Thymus (tissue), 11 donors: Measurements from ENCODE around the gene NSMF. TPM values are rescaled to one million over a fixed set of nuclear protein-coding genes. Genes with fewer than 3 reads are reported as not detected.

Experiments
- DNase-seq, 9 donors: peaks; one replicate each; pipeline ENCODE4 v3.0.0-alpha.2; 2013; ENCODE audit warnings: low spot score in 9 of 9, low read depth in 6 of 9, missing footprints in 1 of 9
- H3K27ac ChIP-seq, 2 donors: one replicate each; pipeline ENCODE4 v1.5.1; 2013; ENCODE audit warnings: control low read depth in 1 of 2, low read depth in 1 of 2, low read length in 1 of 2, mild to moderate bottlenecking in 1 of 2, moderate library complexity in 1 of 2
- H3K27me3 ChIP-seq, 2 donors: one replicate each; pipeline ENCODE4 v1.5.1; 2013; ENCODE audit warnings: low read length in 1 of 2; ENCODE audit not compliant: control insufficient read depth in 2 of 2, insufficient read depth in 1 of 2
- H3K36me3 ChIP-seq, 2 donors: one replicate each; pipeline ENCODE4 v1.5.1; 2013; ENCODE audit warnings: low read length in 1 of 2, mild to moderate bottlenecking in 1 of 2, moderate library complexity in 1 of 2; ENCODE audit not compliant: control insufficient read depth in 2 of 2, insufficient read depth in 2 of 2
- H3K4me1 ChIP-seq, 2 donors: one replicate each; pipeline ENCODE4 v1.5.1; 2013; ENCODE audit warnings: low read length in 2 of 2; ENCODE audit not compliant: control insufficient read depth in 2 of 2, insufficient read depth in 2 of 2
- H3K4me3 ChIP-seq, 2 donors: one replicate each; pipeline ENCODE4 v1.5.1; 2013; ENCODE audit warnings: low read length in 2 of 2, control low read depth in 1 of 2, mild to moderate bottlenecking in 1 of 2
- H3K9me3 ChIP-seq, 2 donors: one replicate each; pipeline ENCODE4 v1.5.1; 2013; ENCODE audit warnings: low read length in 1 of 2, mild to moderate bottlenecking in 1 of 2; ENCODE audit not compliant: control insufficient read depth in 2 of 2, insufficient read depth in 1 of 2
- WGBS: extraction: QIAGEN DNeasy Blood & Tissue Kit; methylation state at CpG from one replicate; pipeline ENCODE4 v1.1.7; 2013; 5-methylcytosine and 5-hydroxymethylcytosine counted together
- polyA plus RNA-seq: library from polyadenylated mRNA; stranded (reverse); fragments of 200-250 nt; gene quantifications from one replicate; pipeline ENCODE4 v1.2.3, GENCODE V29; 2013
- total RNA-seq: library from RNA; stranded (reverse); fragments of 120-200 nt; gene quantifications from one replicate; pipeline ENCODE4 v1.2.4, GENCODE V29; 2013
- donor health status: healthy.

The NSMF gene
- total and polyA plus RNA-seq, 2 donors: 14.9 to 77.6 TPM

DNA sequence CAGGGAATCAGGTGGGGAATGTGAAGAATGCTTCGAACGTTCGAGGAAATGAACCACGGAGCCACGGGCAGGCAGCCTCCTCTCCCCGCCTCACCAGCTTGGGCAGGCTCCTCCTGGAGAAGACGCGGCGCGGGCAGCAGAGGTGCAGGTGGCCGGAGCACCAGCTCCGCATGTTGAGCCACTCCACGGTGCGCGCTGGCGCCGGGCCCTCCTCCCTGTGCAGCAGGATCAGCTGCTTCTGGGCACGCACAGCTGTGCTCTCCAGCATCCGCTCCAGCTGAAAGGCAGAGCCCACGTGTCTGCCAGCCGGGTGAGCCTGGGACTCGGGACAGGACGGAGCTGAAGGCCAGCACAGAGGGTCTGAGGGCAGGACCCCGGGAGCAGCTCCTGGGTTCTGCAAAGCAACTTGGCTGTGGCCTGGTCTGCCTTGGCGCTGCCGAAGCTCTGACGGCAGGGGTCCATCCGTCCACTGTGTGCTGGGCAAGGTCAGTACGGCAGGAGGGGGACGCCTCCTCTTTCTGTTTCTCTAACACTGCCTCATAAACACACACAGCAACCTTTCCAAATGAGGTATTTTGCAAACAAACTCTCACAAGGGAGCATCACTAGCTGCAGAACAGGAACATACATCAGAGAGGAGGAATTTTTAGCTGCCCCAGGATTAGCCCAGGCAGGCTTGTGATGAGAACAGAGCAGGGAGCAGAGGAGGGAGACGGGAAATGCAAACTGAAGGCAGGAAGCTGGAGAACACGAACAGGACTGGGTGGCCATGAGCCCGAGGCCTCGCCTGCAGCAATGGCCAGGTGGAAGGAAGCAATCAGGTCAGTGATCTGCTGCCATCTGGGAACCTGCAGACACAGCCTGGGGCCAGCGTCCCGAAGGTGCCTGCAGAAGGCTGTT is 20.1 kb upstream of the NSMF start:
- no peak for DNase-seq
- peaks cover 2 to 19% of the 10 kb centered on the region in 2 donors for H3K9me3 ChIP-seq
- H3K27me3 ChIP-seq: peaks cover 0 to 8% of the 10 kb centered on the region in 2 donors
- no peak overlapping the region for H3K27ac ChIP-seq
- H3K4me3 ChIP-seq: no peak overlapping the region
- H3K4me1 ChIP-seq: peaks cover 0 to 3% of the 10 kb centered on the region in 2 donors
- WGBS: 96% methylated on average over 36 of the region's 36 CpGs
- no peaks in the 10 kb centered on the region for H3K36me3 ChIP-seq

DNA sequence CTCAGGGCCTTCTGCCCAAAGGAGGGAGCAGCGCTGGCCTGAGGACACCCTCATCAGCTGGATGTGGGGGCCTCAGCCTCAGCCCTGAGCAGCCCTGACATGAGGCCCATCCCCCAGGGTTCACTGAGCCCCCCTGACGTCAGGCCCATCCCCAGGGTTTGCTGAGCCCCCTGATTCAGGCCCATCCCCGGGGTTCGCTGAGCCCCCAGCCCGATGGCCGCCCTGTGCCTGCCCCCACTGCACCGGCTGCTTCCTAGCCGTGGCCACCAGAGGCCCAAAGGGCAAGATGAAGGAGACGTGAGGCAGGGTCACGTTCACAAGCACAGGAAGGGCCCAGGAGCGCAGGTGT is 19.5 kb upstream of the NSMF start:
- H3K27ac ChIP-seq: no peak overlapping the region

DNA sequence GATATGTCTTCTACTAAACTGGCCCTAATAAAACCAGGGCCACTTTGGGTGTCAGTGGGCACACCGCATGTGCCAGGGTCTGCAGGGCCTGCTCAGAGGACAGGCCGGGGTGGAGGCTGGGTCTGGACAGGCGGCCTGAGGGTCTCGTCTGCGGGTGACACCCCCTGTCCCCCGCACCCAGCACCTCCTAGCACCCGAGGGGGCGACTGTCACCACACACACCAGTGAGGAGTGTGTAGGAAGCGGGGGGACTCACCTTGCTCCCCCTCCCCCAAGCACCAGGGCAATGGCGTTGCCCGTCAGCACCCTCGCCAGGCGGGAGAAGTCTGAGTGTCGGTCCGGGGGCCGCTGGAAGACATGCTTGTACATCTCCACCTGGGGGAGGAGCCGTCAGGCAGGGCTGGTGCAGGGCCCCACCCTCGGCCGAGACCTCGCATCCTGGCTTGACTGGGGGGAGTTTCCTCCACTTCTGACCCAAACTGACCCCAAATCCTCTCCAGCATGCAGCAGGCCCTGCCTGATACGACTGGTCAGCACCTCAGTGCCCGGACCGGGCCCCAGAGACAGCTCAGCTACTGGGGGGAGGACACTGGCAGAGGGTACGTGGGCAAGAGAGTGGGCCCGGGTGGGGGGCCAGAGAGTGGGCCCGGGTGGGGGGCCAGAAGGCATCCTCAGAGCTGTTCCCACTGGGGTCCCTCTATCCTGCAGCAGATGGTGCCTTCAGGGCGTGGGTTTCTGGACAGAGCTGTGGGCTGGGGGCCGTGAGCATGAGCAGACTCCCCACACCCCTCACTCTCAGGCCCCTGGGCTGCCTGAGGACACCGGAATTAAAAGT is 18.9 kb upstream of the NSMF start:
- WGBS: 96% methylated on average over 29 of the region's 29 CpGs
- Histone ChIP-seq H3K27ac (no peak overlapping the region), H3K27me3 (peaks cover 0 to 8% of the 10 kb centered on the region in 2 donors), H3K4me1 (peaks cover 0 to 3% of the 10 kb centered on the region in 2 donors), H3K4me3 (no peak overlapping the region), H3K36me3 (no peaks in the 10 kb centered on the region), H3K9me3 (peaks cover 3 to 25% of the 10 kb centered on the region in 2 donors)
- no peak for DNase-seq

More for the DNA sequence above, 19.5 kb upstream of the NSMF start:
- peaks cover 3 to 24% of the 10 kb centered on the region in 2 donors for H3K9me3 ChIP-seq
- peaks cover 0 to 8% of the 10 kb centered on the region in 2 donors for H3K27me3 ChIP-seq
- H3K4me3 ChIP-seq: no peak overlapping the region
- 93% methylated on average over 11 of the region's 11 CpGs for WGBS
- no peaks in the 10 kb centered on the region for H3K36me3 ChIP-seq
- DNase-seq: no peak
- peaks cover 0 to 3% of the 10 kb centered on the region in 2 donors for H3K4me1 ChIP-seq

DNA sequence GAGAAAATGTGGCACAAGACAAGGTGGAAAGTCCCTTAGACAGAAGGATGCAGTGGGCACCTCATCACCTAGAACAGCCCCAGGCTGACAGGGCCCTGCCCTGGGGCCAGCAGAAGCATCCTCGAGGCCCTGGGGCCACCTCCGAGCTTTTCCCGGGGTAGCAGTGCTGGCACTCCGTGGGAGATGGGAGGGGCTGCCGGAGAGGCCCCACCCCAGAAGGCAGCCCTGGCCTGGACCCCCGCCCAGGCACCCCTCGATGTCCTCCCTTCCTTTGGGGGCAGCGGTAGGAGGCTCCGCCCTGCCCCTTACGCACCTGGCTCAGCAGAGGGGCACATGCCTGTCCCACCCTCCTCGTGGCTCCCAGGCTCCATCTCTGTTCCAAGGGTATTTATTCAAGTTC is 17.7 kb upstream of the NSMF start:
- no peak overlapping the region for H3K27ac ChIP-seq
- no peak overlapping the region for H3K4me3 ChIP-seq
- no peak for DNase-seq
- H3K4me1 ChIP-seq: peaks cover 0 to under 1% of the 10 kb centered on the region in 2 donors
- H3K36me3 ChIP-seq: no peaks in the 10 kb centered on the region
- 96% methylated on average over 11 of the region's 11 CpGs for WGBS
- H3K9me3 ChIP-seq: peaks cover 3 to 29% of the 10 kb centered on the region in 2 donors
- peaks cover 0 to 4% of the 10 kb centered on the region in 2 donors for H3K27me3 ChIP-seq

DNA sequence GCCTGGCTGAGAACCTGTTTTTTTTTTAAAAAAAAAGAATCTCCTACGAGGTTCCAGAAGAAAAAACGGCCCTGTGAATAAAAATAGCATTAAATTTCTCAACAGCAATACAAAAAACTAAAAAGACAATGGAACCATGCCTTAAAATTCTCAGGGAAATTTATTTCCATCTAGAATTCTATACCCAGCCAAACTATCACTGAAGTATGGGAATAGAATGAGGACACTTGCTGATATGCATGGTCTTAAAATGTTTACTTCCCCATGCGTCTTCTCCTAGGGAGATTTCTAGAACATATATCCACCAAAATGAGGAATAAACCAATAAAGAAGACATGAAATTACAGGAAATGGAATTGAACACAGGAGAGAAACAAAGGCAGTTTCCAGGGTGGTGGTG is 16.5 kb upstream of the NSMF start:
- Histone ChIP-seq H3K4me1 (peaks cover 0 to 3% of the 10 kb centered on the region in 2 donors), H3K27ac (no peak overlapping the region), H3K4me3 (no peak overlapping the region), H3K27me3 (peaks cover 0 to 5% of the 10 kb centered on the region in 2 donors), H3K9me3 (peaks cover 3 to 29% of the 10 kb centered on the region in 2 donors), H3K36me3 (no peaks in the 10 kb centered on the region)
- 93% methylated on average over 3 of the region's 3 CpGs for WGBS
- DNase-seq: no peak

DNA sequence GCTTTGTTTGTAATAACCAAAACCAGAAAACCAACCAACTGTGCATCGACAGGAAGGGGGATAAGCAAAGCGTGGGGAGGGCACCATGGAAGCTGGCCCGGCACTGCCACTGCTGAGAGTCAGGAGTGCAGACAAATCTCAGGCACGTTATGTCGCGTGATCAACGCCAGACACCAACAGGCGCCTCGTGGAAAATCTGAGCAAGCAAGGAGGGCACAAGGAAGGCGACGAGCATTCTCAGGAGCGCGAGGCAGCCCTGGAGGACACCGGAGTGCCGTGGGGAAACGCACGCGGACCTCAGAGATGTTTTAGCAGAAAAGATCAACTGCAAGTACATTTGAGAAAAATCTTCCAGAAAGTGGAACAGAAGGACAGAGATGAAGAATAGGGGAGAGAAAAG is 15.1 kb upstream of the NSMF start:
- Histone ChIP-seq H3K9me3 (peaks cover 3 to 29% of the 10 kb centered on the region in 2 donors), H3K36me3 (no peaks in the 10 kb centered on the region), H3K4me1 (peaks cover 0 to 4% of the 10 kb centered on the region in 2 donors), H3K27ac (no peak overlapping the region), H3K27me3 (peaks cover 3 to 5% of the 10 kb centered on the region in 2 donors), H3K4me3 (no peak overlapping the region)
- 97% methylated on average over 18 of the region's 18 CpGs for WGBS
- no peak for DNase-seq

DNA sequence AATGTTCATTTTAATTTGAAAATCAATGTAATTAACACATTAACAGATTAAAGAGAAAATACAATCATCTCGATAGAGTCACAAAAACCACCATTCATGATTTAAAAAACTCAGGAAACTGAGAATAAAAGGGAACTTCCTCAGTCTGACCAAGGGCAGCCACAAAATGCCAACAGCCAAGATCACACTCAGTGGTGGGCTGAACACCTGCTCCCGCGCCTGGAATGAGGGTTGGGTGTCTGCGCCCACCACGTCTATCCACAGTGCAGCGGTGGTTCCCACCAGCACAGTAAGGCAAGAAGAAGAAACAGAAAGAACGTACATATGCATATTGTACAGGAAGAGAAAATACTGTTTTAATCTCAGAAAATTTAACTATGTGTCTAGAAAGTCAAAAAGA is 11.7 kb upstream of the NSMF start:
- Histone ChIP-seq H3K9me3 (peaks cover 1 to 21% of the 10 kb centered on the region in 2 donors), H3K4me3 (no peak overlapping the region), H3K36me3 (no peaks in the 10 kb centered on the region), H3K27ac (no peak overlapping the region), H3K4me1 (peaks cover 0 to 4% of the 10 kb centered on the region in 2 donors), H3K27me3 (peaks cover 9% of the 10 kb centered on the region in 2 donors)
- peak in 1 of 9 donors; percentile 37 for DNase-seq
- whole genome bisulfite sequencing: 4% methylated on average over 7 of the region's 7 CpGs

DNA sequence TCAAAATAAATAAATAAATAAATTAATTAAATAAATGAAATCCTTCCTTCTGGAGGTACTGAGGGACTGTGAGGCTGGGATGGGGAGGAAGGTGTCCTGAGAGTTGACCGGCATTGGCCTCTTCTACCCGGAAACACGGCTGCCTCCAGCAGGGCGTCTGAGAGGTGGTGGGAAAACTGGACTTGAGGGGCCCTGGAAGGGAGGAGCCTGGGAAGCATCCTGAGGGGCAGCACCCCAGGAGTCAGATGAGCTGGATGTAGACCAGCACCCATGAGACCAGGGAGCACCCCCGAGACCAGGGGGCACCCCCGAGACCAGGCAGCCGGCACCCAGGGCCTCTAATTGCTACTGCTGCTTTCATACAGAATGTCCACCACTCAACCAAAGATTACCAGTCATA is 8.8 kb upstream of the NSMF start:
- H3K27ac ChIP-seq: no peak overlapping the region
- no peaks in the 10 kb centered on the region for H3K36me3 ChIP-seq
- peaks cover 0 to 3% of the 10 kb centered on the region in 2 donors for H3K9me3 ChIP-seq
- WGBS: 98% methylated on average over 7 of the region's 7 CpGs
- peaks cover 9 to 13% of the 10 kb centered on the region in 2 donors for H3K27me3 ChIP-seq
- peaks cover 6 to 13% of the 10 kb centered on the region in 2 donors for H3K4me1 ChIP-seq
- H3K4me3 ChIP-seq: no peak overlapping the region
- no peak for DNase-seq

DNA sequence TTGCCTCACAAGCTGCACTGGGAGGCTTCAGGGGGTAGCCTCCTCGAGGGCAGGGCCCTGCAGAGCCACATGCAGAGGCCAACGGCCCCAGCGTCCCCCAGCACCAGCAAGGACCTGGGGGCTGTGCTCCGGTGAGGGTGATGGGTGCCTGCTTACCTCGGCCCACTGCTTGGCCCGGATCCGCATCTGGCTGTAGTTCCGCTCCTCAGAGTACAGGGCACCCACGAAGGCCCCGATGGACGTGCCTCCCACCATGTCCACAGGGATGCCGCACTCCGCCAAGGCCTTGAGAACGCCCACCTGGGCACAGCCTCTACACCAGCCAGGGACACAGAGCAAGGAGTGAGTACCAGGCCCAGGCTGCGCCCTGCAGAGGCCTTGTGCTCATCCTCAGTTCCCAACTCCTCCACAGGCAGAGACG is 8.0 kb upstream of the NSMF start:
- no peak for DNase-seq
- H3K4me3 ChIP-seq: no peak overlapping the region
- H3K9me3 ChIP-seq: no peaks in the 10 kb centered on the region
- WGBS: 97% methylated on average over 16 of the region's 16 CpGs
- no peak overlapping the region for H3K27ac ChIP-seq
- H3K27me3 ChIP-seq: peaks cover 9 to 13% of the 10 kb centered on the region in 2 donors
- H3K4me1 ChIP-seq: peaks cover 13 to 21% of the 10 kb centered on the region in 2 donors
- no peaks in the 10 kb centered on the region for H3K36me3 ChIP-seq
